ENCODE measurements around the gene MAX.

Gene MAX

GRCh38 chr14:65142914-65143625 is 40.8 kb upstream of the MAX start:
- H3K4me3 ChIP-seq (ENCODE audit: low read depth, low read length): no peak overlapping the region
- no peak for DNase-seq (ENCODE audit: low read depth)
- TF ChIP-seq, protein P1, sequence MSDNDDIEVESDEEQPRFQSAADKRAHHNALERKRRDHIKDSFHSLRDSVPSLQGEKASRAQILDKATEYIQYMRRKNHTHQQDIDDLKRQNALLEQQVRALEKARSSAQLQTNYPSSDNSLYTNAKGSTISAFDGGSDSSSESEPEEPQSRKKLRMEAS (IDR thresholded peaks at IDR 0.05; ENCODE audit: low read depth, low read length): no peak
- TF ChIP-seq, protein P2, sequence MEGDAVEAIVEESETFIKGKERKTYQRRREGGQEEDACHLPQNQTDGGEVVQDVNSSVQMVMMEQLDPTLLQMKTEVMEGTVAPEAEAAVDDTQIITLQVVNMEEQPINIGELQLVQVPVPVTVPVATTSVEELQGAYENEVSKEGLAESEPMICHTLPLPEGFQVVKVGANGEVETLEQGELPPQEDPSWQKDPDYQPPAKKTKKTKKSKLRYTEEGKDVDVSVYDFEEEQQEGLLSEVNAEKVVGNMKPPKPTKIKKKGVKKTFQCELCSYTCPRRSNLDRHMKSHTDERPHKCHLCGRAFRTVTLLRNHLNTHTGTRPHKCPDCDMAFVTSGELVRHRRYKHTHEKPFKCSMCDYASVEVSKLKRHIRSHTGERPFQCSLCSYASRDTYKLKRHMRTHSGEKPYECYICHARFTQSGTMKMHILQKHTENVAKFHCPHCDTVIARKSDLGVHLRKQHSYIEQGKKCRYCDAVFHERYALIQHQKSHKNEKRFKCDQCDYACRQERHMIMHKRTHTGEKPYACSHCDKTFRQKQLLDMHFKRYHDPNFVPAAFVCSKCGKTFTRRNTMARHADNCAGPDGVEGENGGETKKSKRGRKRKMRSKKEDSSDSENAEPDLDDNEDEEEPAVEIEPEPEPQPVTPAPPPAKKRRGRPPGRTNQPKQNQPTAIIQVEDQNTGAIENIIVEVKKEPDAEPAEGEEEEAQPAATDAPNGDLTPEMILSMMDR (IDR thresholded peaks at IDR 0.05; ENCODE audit: low read depth, low read length): no peak
- TF ChIP-seq POLR2A (IDR thresholded peaks at IDR 0.05; ENCODE audit: extremely low read depth, insufficient read length) (no peak), MYC (IDR thresholded peaks at IDR 0.05; ENCODE audit: low read depth, low read length) (no peak)

DNA sequence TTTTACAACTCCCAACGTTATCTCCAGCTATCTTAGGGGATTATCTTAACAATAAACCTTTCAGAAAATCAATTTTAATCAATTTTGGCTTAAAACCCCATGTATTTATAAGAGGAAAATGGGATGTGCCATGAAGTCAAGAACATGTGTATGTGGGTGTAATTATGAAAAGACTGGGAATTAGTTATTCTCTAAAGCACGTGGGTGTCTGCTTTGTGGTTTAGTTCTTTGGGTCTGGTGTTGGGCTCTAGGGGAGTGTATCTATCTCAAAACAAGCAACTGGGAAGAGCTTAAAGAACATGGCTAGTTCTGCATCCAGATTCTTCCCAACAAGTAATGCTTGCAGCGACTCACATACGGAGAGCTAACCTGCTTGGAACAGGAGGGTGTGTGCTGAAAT is 40.1 kb upstream of the MAX start:
- H3K4me3 ChIP-seq (ENCODE audit: low read depth, low read length): no peak overlapping the region
- no peak for TF ChIP-seq POLR2A (IDR thresholded peaks at IDR 0.05; ENCODE audit: extremely low read depth, insufficient read length)
- no peak for TF ChIP-seq MYC (IDR thresholded peaks at IDR 0.05; ENCODE audit: low read depth, low read length)
- TF ChIP-seq, protein P1 (IDR thresholded peaks at IDR 0.05; ENCODE audit: low read depth, low read length): no peak
- DNase-seq (ENCODE audit: low read depth): no peak

DNA sequence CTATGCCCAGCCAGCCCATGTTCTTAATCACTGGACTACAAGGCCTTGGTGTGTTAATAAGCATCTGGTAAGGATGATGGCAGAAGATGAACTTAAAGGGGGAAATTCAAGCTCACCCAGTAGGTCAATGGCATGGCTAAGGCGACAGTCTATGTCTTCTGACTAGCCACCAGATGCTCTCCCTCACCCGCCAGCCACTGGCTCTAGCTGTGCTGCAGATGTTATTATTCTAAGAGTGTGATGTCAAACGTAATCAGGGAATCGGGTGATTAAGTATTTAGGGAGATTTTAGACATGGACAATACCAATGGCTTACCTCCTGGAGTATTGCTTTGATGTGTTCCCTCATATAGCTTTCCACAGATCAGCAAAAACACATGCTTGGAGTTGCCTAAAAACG is 39.2 kb upstream of the MAX start:
- no peak for DNase-seq (ENCODE audit: low read depth)
- TF ChIP-seq MYC (IDR thresholded peaks at IDR 0.05; ENCODE audit: low read depth, low read length): no peak
- TF ChIP-seq, protein P1 (IDR thresholded peaks at IDR 0.05; ENCODE audit: low read depth, low read length): no peak
- TF ChIP-seq POLR2A (IDR thresholded peaks at IDR 0.05; ENCODE audit: extremely low read depth, insufficient read length): no peak
- TF ChIP-seq, protein P2 (IDR thresholded peaks at IDR 0.05; ENCODE audit: low read depth, low read length): no peak

DNA sequence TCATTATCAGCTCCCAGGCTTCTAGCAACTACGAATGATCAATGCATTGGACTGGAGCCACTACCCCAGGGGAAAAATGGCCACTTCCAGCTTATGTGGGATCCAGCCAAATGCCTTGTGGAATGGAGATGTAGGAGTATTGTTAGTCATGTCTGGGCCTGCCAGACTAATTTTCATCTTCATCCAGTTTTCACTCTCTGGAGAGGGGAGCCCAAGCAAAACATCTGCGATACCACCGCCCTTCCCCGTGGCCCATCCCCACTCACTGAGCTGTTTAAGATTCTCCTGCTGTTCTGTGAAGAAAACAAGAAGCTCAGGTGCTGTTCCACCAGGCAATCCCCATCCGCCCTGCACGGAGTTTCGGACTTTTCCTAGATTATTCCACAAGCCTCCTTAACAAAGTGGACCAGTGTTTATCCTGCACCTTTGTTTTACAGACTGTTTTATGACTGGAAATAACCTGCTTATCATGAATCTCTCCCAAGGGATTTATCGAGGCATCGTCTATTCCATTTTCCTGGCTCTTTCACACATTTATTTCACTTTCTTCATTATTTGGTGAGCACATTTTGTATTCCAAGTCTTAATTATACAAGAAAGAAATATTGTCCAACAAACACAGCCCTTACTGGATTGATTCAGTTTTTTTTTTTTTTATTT is 35.5 kb upstream of the MAX start:
- H3K4me3 ChIP-seq (ENCODE audit: low read depth, low read length): no peak overlapping the region
- DNase-seq (ENCODE audit: low read depth): no peak
- TF ChIP-seq, protein P1 (IDR thresholded peaks at IDR 0.05; ENCODE audit: low read depth, low read length): no peak
- TF ChIP-seq MYC (IDR thresholded peaks at IDR 0.05; ENCODE audit: low read depth, low read length): no peak
- no peak for TF ChIP-seq POLR2A (IDR thresholded peaks at IDR 0.05; ENCODE audit: extremely low read depth, insufficient read length)
- TF ChIP-seq, protein P2 (IDR thresholded peaks at IDR 0.05; ENCODE audit: low read depth, low read length): no peak

More for the DNA sequence above, 39.2 kb upstream of the MAX start:
- H3K4me3 ChIP-seq (ENCODE audit: low read depth, low read length): no peak overlapping the region

DNA sequence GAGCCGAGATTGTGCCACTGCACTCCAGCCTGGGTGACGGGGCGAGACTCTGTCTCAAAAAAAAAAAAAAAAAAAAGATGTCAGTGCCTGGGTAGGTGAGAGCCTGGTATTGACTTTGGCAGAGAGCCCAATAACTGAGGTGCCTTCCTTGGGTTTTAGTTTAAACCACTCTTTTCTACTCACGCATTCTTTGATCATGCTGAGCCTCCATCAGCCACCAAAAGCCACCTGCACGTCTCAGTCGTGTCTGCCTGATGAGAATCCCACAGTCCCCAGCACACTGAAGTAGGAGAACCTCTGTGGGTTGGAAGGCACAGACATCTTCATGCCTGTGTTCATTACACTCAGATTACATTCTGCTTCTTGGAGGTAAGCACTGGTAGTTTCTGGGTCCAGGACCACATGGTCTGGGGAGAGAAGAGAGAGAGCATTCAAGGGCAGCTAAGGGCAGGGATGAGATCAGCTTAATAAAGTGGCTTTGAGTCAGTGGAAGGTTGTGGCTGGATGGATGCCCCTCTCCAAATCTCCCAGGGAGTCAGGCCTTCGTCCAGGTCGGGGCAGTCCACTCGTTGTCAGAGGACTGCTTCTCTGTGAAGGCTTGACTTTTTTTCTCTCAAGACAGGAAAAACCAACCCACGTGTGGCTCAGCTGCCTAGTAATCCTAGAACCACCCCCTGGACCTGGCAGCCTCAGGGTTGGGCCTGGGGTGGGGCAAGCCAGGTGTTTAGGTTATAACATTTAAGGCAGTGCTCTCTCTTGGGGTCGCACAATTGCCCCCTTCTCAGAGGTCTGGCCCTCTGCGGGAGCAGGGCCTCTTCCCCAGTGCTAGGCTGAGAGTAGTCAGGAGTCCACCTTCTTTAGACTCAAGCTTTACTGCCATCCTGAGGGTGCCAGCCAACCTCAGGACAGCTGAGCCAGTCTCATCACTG is 32.6 kb upstream of the MAX start:
- no peak overlapping the region for H3K4me3 ChIP-seq (ENCODE audit: low read depth, low read length)
- no peak for DNase-seq (ENCODE audit: low read depth)
- TF ChIP-seq MYC (IDR thresholded peaks at IDR 0.05; ENCODE audit: low read depth, low read length) (no peak), POLR2A (IDR thresholded peaks at IDR 0.05; ENCODE audit: extremely low read depth, insufficient read length) (no peak)
- TF ChIP-seq, protein P2 (IDR thresholded peaks at IDR 0.05; ENCODE audit: low read depth, low read length): no peak
- TF ChIP-seq, protein P1 (IDR thresholded peaks at IDR 0.05; ENCODE audit: low read depth, low read length): no peak

All from NB4 (cell line).